Activated B cell treated with CpG ODN at 0.5 μM for 24 hours (primary cell): Measurements from ENCODE around the gene PLA2G3. TPM values are rescaled to one million over a fixed set of nuclear protein-coding genes. Genes with fewer than 3 reads are reported as not detected.

Source experiments
- ATAC-seq: fragments of 200-7000 bp; cut with Tn5 transposase; one replicate; pipeline ENCODE4 v1.10.0; 2021; ENCODE audit warnings: low read depth, mild to moderate bottlenecking, moderate library complexity
- CTCF ChIA-PET: fragments of 350-600 bp; sonication (Branson Sonifier 250); formaldehyde crosslinking; loops from one replicate; lab custom pipeline; 2021; ENCODE audit warnings: antibody characterized with exemption; lab: Charles Lee
- POLR2A ChIA-PET: fragments of 350-600 bp; sonication (Branson Sonifier 250); formaldehyde crosslinking; loops from one replicate; lab custom pipeline; 2021; ENCODE audit warnings: antibody characterized with exemption; lab: Charles Lee
- DNase-seq: peaks from one replicate; pipeline ENCODE4 v3.0.0; 2022
- H3K27ac Mint-ChIP-seq: one replicate; pipeline ENCODE4 v1.8.0; 2020; ENCODE audit warnings: mixed read lengths
- H3K27me3 Mint-ChIP-seq: one replicate; pipeline ENCODE4 v1.8.0; 2021; ENCODE audit warnings: mixed read lengths
- H3K36me3 Mint-ChIP-seq: one replicate; pipeline ENCODE4 v1.8.0; 2021; ENCODE audit warnings: low read depth, mixed read lengths
- H3K4me1 Mint-ChIP-seq: one replicate; pipeline ENCODE4 v1.8.0; 2021; ENCODE audit warnings: mixed read lengths
- H3K4me3 Mint-ChIP-seq: one replicate; pipeline ENCODE4 v1.8.0; 2020; ENCODE audit warnings: mild to moderate bottlenecking, mixed read lengths
- H3K9me3 Mint-ChIP-seq: one replicate; pipeline ENCODE4 v1.8.0; 2020; ENCODE audit warnings: mixed read lengths
- intact Hi-C: fragments of 100-400 bp; cut with micrococcal nuclease; formaldehyde crosslinking; loops from one replicate; pipeline ENCODE4 v1.15.1; 2024
- total RNA-seq: library from RNA; stranded (reverse); gene quantifications from 2 replicates; pipeline ENCODE4 v1.2.3, GENCODE V29; 2022
- TF ChIP-seq, protein P1 (sequence below): fragments of 200-600 bp; IDR thresholded peaks from one replicate; pipeline ENCODE4 v1.8.0; 2022; ENCODE audit warnings: antibody characterized with exemption, mild to moderate bottlenecking

PLA2G3 gene
- total RNA-seq, 1 donor from 2014 or later = not detected

DNA sequence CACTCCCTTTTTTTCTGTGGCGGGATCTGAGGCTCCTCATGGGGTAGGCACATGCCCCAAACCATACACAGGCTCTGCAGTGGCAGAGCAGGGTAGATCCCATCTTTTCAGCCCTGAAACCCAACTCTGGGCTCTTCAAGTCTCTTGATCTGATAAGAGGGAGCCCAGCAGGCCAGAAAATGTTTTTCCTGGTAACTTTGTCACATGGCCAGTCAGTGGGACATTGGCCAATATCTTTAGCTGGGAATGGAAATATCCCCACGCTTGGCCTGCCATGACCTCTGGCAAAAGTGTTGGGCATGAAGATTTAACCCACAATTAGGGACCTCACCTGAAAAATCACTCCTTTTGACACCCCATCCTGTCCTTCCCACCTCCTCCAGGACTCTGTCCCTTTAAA lies 9.4 kb downstream of the PLA2G3 start:
- TF ChIP-seq, protein P1, sequence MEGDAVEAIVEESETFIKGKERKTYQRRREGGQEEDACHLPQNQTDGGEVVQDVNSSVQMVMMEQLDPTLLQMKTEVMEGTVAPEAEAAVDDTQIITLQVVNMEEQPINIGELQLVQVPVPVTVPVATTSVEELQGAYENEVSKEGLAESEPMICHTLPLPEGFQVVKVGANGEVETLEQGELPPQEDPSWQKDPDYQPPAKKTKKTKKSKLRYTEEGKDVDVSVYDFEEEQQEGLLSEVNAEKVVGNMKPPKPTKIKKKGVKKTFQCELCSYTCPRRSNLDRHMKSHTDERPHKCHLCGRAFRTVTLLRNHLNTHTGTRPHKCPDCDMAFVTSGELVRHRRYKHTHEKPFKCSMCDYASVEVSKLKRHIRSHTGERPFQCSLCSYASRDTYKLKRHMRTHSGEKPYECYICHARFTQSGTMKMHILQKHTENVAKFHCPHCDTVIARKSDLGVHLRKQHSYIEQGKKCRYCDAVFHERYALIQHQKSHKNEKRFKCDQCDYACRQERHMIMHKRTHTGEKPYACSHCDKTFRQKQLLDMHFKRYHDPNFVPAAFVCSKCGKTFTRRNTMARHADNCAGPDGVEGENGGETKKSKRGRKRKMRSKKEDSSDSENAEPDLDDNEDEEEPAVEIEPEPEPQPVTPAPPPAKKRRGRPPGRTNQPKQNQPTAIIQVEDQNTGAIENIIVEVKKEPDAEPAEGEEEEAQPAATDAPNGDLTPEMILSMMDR = no peak
- H3K27ac Mint-ChIP-seq = no peak overlapping the region
- ATAC-seq (no peak), DNase-seq (no peak)
- H3K9me3 Mint-ChIP-seq = no peaks in the 10 kb centered on the region
- H3K36me3 Mint-ChIP-seq = no peaks in the 10 kb centered on the region
- H3K4me1 Mint-ChIP-seq = peaks cover 4% of the 10 kb centered on the region
- intact Hi-C loops = no loop called here
- H3K4me3 Mint-ChIP-seq = no peak overlapping the region
- ChIA-PET CTCF (no interaction called here), POLR2A (interaction anchor here (0.6 kb wide), 1 partner anchor 61 kb away, joined by 3 read pairs; no protein-coding TSS in a partner anchor)
- peaks cover 9% of the 10 kb centered on the region for H3K27me3 Mint-ChIP-seq

DNA sequence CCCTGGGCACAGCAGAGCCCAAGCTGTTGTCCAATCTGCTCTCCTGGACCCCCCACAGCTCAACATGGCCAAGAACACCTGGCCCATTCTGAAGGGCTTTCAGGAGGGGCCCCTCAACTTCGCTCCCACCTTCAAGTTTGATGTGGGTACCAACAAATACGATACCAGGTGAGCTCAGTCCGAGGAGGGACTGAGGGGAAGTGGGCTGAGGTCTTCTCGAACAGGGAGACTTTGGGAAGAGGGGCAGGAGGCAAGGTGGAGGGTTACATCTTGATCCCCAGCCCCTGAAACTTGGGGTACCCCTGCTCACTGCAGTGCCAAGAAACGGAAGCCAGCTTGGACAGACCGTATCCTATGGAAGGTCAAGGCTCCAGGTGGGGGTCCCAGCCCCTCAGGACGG lies 12.2 kb downstream of the PLA2G3 start:
- ATAC-seq = no peak

DNA sequence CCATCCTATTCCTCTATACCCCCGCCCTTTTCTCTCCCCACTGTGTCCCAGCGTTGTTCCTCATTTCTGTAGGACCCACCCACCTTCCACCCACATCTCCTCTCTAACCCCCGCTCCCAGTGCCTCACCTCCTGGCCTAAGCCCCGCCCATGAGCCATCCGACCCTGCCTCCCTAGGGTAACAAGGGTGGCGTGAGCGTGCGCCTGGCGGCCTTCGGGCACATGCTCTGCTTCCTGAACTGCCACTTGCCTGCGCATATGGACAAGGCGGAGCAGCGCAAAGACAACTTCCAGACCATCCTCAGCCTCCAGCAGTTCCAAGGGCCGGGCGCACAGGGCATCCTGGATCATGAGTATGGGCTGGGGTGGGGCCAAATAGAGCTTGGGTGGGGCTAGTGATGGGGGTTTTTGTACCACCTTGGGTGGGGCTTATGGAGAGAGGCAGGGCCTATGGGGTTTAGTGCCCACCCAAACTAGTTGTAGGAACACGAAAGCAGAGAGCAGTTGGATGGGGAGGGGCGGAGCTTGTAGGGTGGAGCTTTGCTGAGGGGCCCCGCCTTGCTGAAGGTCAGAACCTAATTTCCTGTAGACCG lies 13.0 kb downstream of the PLA2G3 start:
- peak overlapping the region; percentile 9 for H3K4me3 Mint-ChIP-seq
- ChIA-PET CTCF (no interaction called here), POLR2A (no interaction called here)
- peaks cover 4% of the 10 kb centered on the region for H3K4me1 Mint-ChIP-seq
- H3K27me3 Mint-ChIP-seq = peaks cover 9% of the 10 kb centered on the region
- ATAC-seq = peak; percentile 25
- H3K9me3 Mint-ChIP-seq = no peaks in the 10 kb centered on the region
- intact Hi-C loops = no loop called here
- no peak for DNase-seq
- no peak overlapping the region for H3K27ac Mint-ChIP-seq
- TF ChIP-seq, protein P1 = no peak
- H3K36me3 Mint-ChIP-seq = no peaks in the 10 kb centered on the region

More for the DNA sequence above, 12.2 kb downstream of the PLA2G3 start:
- intact Hi-C loops = no loop called here
- Mint-ChIP-seq H3K27ac (peak overlapping the region; percentile 3), H3K4me3 (no peak overlapping the region), H3K9me3 (no peaks in the 10 kb centered on the region), H3K4me1 (peaks cover 4% of the 10 kb centered on the region), H3K27me3 (peaks cover 9% of the 10 kb centered on the region), H3K36me3 (no peaks in the 10 kb centered on the region)
- DNase-seq = no peak
- ChIA-PET POLR2A (no interaction called here), CTCF (no interaction called here)
- TF ChIP-seq, protein P1 = no peak

DNA sequence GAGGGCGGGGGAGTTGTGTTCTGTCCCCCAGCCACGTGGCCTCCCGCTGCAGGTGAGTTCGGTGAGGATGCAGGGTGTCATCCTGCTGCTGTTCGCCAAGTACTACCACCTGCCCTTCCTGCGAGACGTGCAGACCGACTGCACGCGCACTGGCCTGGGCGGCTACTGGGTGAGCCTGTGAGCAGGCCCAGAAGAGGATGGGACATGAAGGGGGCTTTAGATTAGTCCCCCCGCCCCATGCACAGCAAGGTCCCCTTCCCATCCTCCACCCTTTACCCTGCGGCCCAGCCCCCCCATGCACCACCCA lies 13.5 kb downstream of the PLA2G3 start:
- DNase-seq (no peak), ATAC-seq (no peak)
- H3K27ac Mint-ChIP-seq = no peak overlapping the region
- H3K4me1 Mint-ChIP-seq = peaks cover 4% of the 10 kb centered on the region
- intact Hi-C loops = no loop called here
- POLR2A ChIA-PET = no interaction called here
- H3K27me3 Mint-ChIP-seq = peaks cover 9% of the 10 kb centered on the region
- H3K9me3 Mint-ChIP-seq = no peaks in the 10 kb centered on the region
- H3K4me3 Mint-ChIP-seq = no peak overlapping the region
- TF ChIP-seq, protein P1 = no peak
- H3K36me3 Mint-ChIP-seq = no peaks in the 10 kb centered on the region
- CTCF ChIA-PET = no interaction called here

DNA sequence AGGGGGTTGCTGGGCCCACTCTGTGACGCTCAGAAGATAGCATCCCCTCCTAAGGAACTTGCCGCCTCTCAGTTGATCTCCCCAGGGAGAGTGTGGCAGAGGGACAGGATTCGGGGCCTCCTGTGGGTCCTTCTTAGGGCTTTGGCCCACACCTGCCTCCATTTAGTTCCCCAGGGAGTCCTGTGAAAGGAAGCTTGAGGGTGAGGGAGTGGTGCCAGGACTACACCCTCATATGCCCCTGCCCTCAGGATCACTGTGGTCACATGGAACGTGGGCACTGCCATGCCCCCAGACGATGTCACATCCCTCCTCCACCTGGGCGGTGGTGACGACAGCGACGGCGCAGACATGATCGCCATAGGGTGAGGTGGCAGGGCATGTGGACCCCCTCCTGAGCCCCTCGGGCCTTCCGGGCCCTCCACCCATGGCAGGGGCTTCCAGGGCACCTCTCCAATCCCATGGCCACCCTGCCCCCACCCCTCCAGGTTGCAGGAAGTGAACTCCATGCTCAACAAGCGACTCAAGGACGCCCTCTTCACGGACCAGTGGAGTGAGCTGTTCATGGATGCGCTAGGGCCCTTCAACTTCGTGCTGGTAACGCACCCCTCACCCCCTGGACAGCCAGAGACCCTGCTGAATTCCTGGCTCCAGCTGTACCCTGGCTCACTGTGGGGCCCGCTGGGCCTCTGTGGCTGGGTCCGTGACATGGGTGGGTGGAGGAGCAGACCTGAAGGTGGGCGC lies 14.0 kb downstream of the PLA2G3 start:
- peaks cover 4% of the 10 kb centered on the region for H3K4me1 Mint-ChIP-seq
- peaks cover 9% of the 10 kb centered on the region for H3K27me3 Mint-ChIP-seq
- ATAC-seq (no peak), DNase-seq (no peak)
- intact Hi-C loops = no loop called here
- H3K4me3 Mint-ChIP-seq = no peak overlapping the region
- no peak overlapping the region for H3K27ac Mint-ChIP-seq
- POLR2A ChIA-PET = no interaction called here
- H3K36me3 Mint-ChIP-seq = no peaks in the 10 kb centered on the region
- CTCF ChIA-PET = no interaction called here
- H3K9me3 Mint-ChIP-seq = no peaks in the 10 kb centered on the region
- TF ChIP-seq, protein P1 = no peak
